Endothelial cell of hepatic sinusoid (primary cell): Measurements from ENCODE around the gene PFN2.
"Not testable (repeated sequence)": the region's sequence is repeated elsewhere in the genome, so short reads cannot be mapped to it uniquely, and the experiment has no call there.

ENCODE experiments used
- in situ Hi-C: cut with HindIII; loops from 2 replicates; pipeline ENCODE4 v1.10.0; 2017; ENCODE audit warnings: low sequenced_read_pairs

PFN2 gene

GRCh38 chr3:149969110-149969939, 1.4 kb downstream of the PFN2 start:
- in situ Hi-C loops: no loop called here

GRCh38 chr3:149968216-149968615, 2.5 kb downstream of the PFN2 start:
- in situ Hi-C loops: no loop called here

GRCh38 chr3:149967086-149967685, 3.5 kb downstream of the PFN2 start:
- in situ Hi-C loops: no loop called here

GRCh38 chr3:149965278-149965677, 5.4 kb downstream of the PFN2 start:
- in situ Hi-C loops: no loop called here

- in situ Hi-C loops: no loop called here
Measured at GRCh38 chr3:149964291-149964690, 6.4 kb downstream of the PFN2 start.

- in situ Hi-C loops: no loop called here
Measured at GRCh38 chr3:149963485-149963884, 7.2 kb downstream of the PFN2 start.

- in situ Hi-C loops: no loop called here
Measured at GRCh38 chr3:149959443-149959842, 11.3 kb downstream of the PFN2 start.

- in situ Hi-C loops: no loop called here
Measured at GRCh38 chr3:149958171-149958796, 12.4 kb downstream of the PFN2 start.

- in situ Hi-C loops: no loop called here
Measured at GRCh38 chr3:149957361-149958125, 13.2 kb downstream of the PFN2 start.

- in situ Hi-C loops: no loop called here
Measured at GRCh38 chr3:149955449-149955848, 15.2 kb downstream of the PFN2 start.

- in situ Hi-C loops: no loop called here
Measured at GRCh38 chr3:149954812-149955211, 15.9 kb downstream of the PFN2 start.

GRCh38 chr3:149949181-149949580, 21.5 kb downstream of the PFN2 start:
- in situ Hi-C loops: no loop called here

- in situ Hi-C loops: no loop called here
Measured at GRCh38 chr3:149947231-149947630, 23.5 kb downstream of the PFN2 start.

- in situ Hi-C loops: not testable (repeated sequence)
Measured at GRCh38 chr3:149943966-149944365, 26.7 kb downstream of the PFN2 start.

GRCh38 chr3:149942409-149942808, 28.3 kb downstream of the PFN2 start:
- in situ Hi-C loops: no loop called here

- in situ Hi-C loops: no loop called here
Measured at GRCh38 chr3:149941946-149942345, 28.7 kb downstream of the PFN2 start.

GRCh38 chr3:149941186-149941585, 29.5 kb downstream of the PFN2 start:
- in situ Hi-C loops: no loop called here

GRCh38 chr3:149938392-149939055, 32.2 kb downstream of the PFN2 start:
- in situ Hi-C loops: not testable (repeated sequence)

GRCh38 chr3:149936812-149937230, 33.9 kb downstream of the PFN2 start:
- in situ Hi-C loops: no loop called here

- in situ Hi-C loops: no loop called here
Measured at GRCh38 chr3:149934524-149934923, 36.2 kb downstream of the PFN2 start.

GRCh38 chr3:149933858-149934257, 36.8 kb downstream of the PFN2 start:
- in situ Hi-C loops: no loop called here
